ENCODE results near the gene RARG.
"Not testable (repeated sequence)": the region's sequence is repeated elsewhere in the genome, so short reads cannot be mapped to it uniquely, and the experiment has no call there.

RARG gene

DNA sequence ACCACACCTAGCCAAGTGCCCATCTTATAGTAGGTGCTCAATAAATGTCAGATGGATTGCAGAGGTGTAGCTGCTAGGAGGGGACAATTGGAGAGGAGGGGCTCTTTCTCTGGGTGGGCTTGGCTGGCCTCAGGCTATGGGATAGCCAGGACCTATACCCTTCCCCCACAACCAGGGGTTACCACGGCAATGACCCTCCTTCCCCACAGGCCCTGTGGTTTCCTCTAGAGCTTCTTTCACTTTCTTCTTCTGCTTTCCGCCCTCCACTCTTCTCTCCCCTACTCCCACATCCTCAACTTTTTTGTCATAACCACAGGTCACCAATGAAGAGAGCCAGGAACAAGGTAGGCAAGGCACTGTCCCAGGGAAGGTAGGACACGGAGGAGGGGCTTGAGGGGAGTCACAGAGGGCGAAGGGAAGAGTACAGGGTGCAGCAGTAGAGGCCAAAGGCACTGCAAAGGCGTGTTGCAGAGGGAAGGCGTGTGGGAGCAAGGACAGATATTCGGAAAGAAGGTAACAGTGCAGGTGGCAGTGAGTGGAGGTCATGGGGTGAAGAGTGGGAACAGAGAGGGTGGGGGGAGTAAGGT lies 23.0 kb downstream of the RARG start:
- no peak for DNase-seq (ENCODE audit: low read depth in 2 of 2)

DNA sequence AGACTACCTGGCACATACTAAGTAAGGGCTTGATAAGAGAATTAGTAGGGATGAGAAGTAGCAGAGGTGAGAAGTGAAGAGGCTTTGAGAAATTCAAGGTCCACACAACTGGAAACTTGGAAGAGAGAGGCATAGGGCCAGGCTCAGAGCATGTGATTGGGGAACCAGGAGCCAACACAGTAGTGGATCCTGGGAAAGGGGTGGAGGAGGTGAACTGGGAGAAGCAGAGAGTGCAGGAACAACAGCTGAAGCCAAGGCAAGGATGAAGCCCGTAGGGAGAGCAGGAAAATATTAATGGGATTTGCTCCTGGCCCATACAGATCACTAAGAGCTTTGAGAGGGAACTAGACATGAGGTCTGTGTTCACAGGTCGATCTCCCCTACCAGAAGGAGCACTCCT lies 23.6 kb downstream of the RARG start:
- DNase-seq (ENCODE audit: low read depth in 2 of 2): no peak

DNA sequence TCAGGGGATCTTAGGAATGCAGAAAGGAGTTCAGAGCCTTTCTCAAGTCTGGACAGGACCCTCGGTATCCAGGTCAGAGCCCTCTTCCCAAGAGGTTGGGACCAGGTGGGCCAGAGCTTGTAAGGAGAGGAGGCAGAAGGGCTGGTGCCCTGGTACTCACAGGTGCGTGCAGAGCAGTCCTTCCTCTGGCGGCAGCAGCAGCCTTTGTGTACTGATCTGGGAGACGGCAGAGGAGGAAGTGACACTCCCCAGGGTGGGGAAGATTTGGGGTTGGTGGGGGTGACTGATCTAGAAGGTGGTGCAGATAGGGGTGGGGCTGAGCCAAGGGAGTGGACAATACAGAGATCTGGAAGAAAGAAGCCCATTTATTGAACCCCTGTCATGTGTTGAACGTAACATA lies 25.0 kb downstream of the RARG start, which contains the start of gene ITGB7:
TSS of gene ITGB7 (minus strand) at position 210 of the 400 bp plus-strand sequence. CDS start 6,808 bp downstream, outside the sequence.
- no peak for DNase-seq (ENCODE audit: low read depth in 2 of 2)

DNA sequence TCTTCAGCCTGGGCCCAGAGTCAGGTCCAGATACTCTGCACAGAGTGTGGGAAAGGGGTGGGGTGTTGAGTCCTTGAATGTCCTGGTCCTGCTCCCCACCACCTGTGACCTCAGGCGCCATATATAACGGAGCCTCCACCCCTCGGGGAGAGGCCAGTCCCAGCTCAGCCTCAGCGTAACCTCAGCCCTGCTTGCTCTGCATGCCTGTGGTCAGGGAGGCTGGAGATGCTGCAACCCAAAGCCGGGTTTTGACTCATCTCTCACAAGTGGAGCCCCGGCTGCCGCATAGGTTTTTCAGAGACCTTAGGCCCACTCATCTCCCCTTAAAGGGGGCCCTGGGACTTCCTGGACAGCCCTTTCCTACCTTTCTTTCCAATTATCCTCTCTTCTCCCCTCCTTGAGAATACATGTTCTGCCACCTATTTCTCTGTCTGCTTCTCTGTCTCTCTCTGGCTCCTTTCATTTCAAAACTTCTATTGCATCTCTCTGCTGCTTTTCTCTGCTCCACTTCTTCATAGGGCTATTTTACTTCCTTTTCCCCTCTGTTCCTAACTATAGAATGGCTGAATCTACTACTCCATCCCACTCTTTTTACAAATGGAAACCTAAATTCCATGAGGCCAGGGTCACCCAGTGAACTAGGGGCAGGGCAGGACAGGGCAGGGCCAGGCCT lies 26.1 kb downstream of the RARG start:
- DNase-seq (ENCODE audit: low read depth in 2 of 2): peak in 1 of 2 experiments; percentile 62

DNA sequence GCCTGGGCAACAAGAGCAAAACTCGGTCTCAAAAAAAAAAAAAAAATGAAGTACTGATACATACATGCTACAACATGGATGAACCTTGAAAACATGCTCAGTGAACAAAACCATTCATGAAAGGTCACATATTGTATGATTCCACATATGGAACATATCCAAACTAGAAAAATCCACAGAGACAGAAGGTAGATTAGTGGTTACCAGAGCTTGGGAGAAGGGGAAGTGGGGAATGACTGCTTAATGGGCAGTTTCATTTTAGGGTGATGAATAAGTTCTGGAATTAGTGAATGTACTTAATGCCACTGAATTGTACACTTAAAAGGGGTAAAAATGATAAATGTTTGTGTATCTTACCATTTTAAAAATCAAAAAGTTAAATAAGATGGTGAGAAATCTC lies 27.7 kb downstream of the RARG start:
- DNase-seq (ENCODE audit: low read depth in 2 of 2): no peak

DNA sequence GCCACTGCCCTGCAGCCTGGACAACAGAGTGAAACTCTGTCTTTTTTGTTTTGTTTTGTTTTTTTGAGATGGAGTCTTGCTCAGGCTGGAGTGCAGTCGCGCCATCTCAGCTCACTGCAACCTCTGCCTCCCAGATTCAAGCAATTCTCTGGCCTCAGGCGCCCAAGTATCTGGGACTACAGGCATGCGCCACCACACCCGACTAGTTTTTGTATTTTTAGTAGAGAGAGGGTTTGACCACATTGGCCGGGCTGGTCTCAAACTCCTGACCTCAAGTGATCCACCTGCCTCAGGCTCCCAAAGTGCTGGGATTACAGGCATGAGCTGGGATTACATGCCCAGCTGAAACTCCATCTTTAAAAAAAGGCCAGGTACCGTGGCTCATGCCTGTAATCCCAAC lies 29.7 kb downstream of the RARG start:
- DNase-seq (ENCODE audit: low read depth in 2 of 2): not testable (repeated sequence)

DNA sequence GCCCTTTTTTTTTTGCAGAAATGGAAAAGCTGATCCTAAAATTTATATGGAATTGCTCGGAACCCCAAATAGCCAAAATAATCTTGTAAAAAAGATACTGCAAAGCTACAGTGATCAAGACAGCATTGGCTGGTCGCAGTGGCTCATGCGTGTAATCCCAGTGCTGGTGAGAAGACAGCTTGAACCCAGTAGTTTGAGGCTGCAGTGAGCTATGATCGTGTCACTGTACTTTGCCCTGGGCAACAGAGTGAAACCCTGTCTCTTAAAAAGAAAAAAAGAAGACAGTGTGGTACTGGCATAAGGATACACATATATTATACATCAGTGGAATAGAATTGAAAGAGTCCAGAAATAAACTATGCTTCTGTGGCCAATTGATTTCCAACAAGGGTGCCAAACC lies 30.4 kb downstream of the RARG start:
- DNase-seq (ENCODE audit: low read depth in 2 of 2): no peak

DNA sequence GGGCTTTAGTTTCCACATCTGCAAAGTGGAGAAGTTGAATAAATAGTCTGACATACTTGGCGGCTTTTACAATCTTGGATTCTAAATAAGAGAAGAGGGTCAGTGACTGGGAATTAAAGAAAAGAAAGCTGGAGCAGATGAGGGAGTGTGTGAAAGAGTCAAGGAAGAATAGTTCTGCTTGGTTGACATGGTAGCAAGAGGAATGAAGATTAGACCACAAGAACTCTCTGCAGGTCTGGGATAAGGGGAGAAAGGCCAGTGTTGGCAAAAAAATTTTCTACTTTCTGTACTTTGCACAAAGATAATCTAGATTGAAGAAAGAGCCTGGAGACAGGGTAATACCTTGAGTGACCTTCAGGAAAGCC lies 30.9 kb downstream of the RARG start:
- no peak for DNase-seq (ENCODE audit: low read depth in 2 of 2)

DNA sequence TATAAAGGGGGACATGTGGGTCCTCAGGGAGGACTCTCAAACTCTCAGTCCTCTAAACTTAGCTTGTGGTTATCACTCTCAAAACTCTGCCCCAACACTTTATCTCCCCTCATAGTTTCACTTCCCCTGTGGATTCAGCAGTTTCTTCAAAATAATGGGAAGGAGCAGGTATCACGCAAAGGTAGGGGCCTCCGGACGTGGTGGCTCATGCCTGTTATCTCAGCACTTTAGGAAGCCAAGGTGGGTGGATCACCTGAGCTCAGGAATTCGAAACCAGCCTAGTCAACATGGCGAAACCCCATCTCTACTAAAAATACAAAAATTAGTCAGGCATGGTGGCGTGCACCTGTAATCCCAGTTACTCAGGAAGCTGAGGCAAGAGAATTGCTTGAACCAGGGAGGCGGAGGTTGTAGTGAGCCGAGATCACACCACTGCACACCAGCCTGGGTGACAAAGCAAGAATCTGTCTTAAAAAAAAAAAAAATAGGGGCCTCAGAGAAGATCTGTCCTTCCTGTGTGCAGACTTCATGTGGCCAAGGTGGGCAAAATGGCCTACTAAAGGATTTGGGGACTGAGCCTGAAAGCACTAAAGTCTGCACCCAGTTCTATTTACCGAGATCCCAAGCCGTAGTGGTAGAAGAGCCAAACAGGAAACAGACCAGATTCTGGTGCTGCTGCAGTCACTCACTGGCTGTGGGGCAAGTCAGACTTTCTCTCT lies 31.4 kb downstream of the RARG start:
- no peak for DNase-seq (ENCODE audit: low read depth in 2 of 2)

DNA sequence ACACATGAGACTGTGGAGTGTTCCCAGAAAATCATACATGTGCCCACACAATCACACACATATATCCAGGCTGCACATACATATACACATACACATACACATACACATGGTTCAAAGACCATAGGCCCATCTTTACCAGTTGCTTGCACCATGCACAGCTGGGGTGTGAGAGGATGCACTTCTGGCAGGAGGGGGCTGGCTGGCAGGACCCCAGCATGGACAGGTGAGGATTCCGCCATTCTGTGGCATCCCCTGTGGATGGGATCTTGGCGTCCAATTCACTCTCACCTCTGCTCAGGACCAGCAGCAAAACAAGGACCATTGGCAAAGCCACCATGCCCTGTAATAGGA lies 31.9 kb downstream of the RARG start:
- no peak for DNase-seq (ENCODE audit: low read depth in 2 of 2)

DNA sequence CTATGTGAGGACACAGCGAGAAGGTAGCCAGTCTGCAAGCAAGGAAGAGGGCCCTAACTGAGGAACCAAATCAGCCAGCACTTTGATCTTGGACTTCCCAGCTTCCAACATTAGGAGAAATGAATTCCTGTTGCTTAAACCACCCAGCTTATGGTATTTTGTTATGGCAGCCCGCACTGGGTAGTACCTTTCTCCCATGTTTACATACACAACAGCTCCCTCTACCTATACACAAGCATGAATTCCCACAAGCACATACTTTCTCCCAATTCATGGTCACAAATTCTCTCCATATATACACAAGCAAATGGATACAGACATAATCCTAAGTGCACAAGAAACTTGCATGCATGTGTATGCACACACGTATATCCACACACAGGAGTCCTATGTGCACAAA lies 32.3 kb downstream of the RARG start:
- DNase-seq (ENCODE audit: low read depth in 2 of 2): no peak

DNA sequence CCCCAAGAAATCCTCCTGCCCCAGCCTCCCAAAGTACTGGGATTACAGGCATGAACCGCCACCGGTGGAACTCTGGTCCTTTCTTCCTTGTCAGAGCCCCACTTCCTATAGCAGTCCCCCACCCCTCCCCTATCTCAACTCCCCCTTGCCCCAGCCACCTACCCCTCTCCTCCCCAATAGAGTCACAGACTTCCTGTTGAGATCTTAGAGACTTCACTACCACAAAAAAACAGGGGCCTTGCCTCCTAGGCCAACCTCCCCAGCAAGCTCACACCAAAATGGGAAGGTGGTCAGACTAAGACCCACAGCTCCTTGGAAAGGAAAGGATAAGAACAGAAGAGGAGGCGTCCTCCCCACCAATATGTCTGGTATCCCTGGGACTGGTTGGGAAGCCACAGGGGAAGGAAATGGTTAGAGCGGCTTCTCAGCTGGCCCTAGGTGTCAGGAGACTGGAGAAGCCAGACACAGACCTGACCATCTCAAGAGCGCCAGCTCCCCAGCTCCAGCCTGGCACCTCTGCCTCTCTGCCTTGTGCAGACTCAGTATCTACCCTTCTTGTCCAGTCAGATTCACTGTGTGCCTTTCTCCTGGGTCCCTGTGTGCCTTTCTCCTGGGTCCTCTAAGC lies 33.4 kb downstream of the RARG start:
- no peak for DNase-seq (ENCODE audit: low read depth in 2 of 2)

DNA sequence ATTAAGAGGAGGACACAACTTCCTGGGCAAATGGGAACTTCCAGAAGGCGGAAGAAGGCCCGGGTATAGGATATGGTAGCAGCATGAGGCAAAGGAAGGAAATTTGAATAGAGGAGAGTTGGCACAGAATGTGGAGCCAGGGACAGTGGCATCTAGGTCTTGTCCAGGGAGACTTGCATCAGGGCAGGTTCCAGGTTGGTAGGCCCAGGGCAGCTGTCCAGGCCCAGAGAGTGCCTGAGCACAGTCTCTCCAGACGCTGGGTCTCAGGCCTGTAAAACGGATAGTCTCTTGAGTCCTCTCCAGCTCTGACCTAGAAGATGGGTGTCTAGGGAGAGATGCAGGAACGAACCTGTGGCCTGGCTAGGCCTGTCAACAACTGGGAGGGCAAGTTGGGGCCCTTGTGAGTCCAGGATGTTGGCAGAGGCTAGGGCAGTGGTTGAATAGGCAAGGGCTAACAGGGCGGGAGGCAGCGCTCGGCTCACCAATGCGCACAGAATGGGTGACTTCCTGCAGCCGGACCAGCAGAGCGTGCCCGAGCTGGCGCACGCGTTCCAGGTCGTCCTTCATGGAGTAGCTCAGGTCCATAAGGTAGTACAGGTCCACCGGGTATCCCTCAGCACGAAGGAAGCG lies 34.9 kb downstream of the RARG start:
- no peak for DNase-seq (ENCODE audit: low read depth in 2 of 2)

DNA sequence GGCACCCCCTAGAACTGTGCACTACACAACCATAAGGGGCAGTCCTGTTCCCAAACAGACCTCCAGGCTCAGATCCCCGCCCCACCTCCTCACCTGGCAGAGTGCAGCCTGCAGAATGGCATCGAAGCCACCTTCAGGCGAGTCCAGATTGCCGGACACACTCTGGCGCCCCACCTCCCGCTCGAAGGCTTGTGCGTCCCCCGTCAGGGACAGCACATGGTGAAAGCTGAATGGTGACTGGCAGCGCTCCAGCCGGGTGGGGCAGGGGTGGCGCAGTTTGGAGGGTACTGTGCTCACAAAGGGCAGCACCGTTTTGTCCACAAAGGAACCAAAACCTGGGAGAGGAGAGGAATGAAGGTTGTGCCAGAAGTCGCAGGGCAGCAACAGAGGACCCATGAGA lies 35.5 kb downstream of the RARG start:
- no peak for DNase-seq (ENCODE audit: low read depth in 2 of 2)

DNA sequence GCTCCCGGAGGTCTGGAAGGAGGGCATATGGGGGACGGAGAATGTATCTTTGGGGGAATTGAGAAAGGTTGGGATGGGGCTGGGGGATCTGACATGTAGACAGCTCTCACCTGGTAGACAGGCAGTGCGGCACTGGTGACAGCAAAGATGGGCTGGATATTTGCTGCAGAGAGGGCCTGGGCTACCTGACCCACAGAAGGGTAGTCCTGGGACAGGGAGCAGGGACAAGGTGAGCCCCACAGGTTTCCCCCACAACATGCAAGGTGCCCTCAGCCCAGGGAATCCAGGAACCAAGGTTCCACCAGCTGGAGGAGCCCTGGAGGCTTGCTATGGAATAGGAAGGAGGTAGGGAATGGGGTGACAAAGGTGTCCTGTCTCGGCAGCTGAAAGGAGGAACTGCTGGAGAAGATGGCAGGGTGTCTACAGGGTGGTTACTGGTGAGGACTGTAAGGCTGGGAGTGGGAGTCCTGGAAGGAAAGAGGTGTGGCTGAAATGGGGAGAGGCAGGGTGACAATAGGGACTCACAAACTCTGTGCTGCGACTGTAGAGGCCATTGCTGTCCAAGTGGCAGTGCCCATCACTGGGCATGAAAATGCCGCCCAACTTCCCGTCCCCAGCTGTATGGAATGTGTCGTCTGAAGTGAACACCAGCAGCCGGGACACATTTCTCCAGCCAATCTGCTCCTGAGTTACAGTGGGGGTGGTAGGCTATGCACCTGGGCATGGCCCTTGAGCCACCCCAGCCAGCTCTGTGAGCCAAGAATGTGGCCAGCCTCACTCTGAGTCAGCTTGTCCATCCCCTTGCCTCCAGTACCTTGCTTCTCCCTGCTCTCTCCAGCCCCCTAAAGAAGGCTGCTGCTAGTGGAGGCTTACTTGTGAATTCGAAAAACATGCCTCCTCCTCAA lies 36.2 kb downstream of the RARG start:
- DNase-seq (ENCODE audit: low read depth in 2 of 2): no peak

DNA sequence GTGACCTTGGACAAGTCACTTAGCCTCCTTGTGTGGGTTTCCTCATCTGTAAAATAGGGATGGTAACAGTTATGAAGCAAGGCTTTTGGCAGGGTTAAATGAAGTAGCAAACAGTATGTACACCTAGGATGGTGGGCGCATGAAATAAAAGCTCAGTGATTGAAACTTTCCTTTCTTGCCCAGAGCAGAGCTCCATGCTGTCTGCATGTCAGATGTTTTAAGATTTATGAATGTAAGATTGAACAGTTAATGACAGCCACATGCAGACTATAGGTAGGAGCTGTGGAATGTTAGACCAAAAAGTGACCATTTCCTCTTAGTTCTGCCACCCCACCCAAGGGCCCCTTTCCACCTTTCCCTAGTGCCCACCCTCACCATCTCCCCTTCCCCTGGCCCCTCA lies 37.0 kb downstream of the RARG start:
- no peak for DNase-seq (ENCODE audit: low read depth in 2 of 2)

DNA sequence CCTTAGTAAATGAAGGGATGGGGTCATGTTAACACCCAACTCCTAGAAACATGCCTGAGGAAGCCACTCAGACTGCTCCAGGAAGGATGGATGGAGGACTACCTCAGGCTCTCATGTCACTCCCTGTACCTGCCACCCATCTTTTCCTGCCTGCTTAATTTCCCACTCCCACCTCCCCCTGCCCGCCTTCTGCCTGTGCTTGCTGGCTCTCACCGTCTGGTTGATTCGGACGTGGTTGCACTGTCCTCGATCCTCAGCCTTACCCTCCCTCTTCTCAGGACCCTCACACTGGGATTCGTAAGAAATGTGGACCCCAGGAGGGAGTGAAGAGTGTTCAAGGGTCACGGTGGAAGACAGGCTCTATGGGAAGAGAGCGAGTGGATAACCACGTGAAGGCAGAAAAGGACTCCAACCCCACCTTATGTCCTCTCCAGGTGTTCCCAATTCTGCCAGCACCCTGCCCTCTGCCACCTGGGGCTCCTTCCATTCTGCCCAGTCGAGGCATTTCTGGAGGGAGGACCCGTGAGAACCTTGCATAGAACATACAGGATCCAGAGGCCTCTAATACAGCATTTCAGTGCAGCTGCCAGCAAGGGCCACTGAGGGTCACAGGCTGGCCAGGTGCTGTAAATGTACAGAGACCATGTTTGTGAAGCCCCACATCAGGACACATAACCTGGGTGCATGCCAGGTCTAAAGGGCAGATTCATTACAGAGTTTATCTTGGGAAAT lies 37.9 kb downstream of the RARG start:
- DNase-seq (ENCODE audit: low read depth in 2 of 2): no peak

DNA sequence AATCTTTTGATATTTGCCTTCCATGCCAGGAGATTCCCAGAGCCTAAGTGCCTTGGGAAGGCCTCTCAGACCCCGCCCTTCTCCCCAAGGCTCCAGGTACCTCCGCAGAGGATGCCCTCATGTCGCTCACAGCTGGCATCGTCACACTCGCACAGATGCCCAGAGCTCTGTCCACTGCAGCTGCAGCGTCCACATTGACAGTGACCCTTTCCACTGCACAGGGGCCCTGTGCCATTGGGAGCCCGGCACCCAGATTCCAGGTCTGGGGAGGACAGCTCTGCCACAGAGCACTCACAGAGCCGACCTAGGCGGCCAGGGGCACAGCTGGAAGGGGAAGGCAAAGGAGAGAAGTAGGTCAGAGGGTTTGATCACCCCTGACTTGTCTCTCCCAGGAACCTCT lies 39.0 kb downstream of the RARG start:
- DNase-seq (ENCODE audit: low read depth in 2 of 2): no peak

DNA sequence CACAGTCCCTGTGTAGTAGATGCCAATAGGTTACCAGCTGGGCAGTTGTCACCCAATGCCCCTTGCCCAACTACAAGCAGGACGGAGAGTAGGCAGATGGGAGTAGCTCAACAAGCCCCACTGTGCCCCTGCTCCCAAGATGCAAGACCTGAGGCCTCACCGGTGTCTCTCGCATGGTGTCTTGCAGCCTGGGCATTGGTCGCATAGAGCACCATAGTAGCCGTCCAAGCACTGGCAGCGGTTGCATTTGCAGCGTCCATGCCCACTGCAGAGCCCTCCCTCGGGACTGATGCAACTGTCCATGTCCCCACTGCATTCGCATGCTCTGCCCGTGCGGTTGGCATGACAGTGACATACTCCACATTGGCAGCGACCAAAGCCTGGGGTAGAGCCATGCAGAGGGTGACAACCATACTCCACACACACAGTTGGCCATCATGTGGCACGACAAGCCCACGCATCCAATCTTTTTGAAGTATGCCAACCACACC lies 39.4 kb downstream of the RARG start:
- DNase-seq (ENCODE audit: low read depth in 2 of 2): no peak

DNA sequence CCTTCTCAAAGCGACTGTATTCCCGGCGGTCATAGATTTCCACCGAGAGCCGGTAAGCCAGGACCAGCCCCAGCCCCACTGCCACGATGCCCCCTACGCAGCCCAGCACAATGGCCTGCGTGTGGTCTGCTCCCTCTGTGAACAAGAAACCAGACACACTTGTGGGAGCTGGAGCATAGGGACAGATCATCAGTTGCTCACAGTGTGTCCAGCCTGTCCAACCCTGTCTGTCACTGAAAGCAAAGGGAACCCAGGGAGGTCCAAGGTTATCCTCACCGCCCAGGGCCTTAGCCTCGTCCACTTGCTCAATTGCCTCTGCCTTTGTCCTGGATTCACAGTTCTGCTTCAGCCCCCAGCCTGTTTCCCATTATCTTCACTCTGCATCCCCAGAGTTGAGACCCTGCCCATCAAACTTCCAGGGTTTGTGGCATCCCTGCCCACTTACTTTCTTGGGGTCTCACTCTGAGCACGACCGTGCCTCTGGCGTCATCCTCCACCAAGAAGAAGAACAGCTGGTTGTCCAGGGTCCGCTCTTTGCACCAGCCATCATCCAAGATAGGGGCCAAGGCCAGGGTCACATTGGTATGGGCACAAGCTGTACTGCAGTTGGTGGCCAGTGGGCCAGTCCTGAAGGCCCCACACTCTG lies 40.0 kb downstream of the RARG start:
- DNase-seq (ENCODE audit: low read depth in 2 of 2): no peak
